ENCODE data around the gene CAMTA1.

Gene CAMTA1

GRCh38 chr1:7178336-7178735, 393.1 kb downstream of the CAMTA1 start:
- H3K4me3 ChIP-seq (ENCODE audit: low read depth, low read length) = no peak overlapping the region
- no peak for TF ChIP-seq CTCF (conservative IDR thresholded peaks at IDR 0.05; ENCODE audit: low read depth, low read length)
- DNase-seq (ENCODE audit: low read depth) = no peak

- TF ChIP-seq CTCF (conservative IDR thresholded peaks at IDR 0.05; ENCODE audit: low read depth, low read length) = no peak
- H3K4me3 ChIP-seq (ENCODE audit: low read depth, low read length) = no peak overlapping the region
- no peak for DNase-seq (ENCODE audit: low read depth)
Observed at GRCh38 chr1:7178741-7179140, 393.5 kb downstream of the CAMTA1 start.

GRCh38 chr1:7185721-7186120, 400.5 kb downstream of the CAMTA1 start:
- no peak for DNase-seq (ENCODE audit: low read depth)
- no peak for TF ChIP-seq CTCF (conservative IDR thresholded peaks at IDR 0.05; ENCODE audit: low read depth, low read length)
- no peak overlapping the region for H3K4me3 ChIP-seq (ENCODE audit: low read depth, low read length)

- no peak for DNase-seq (ENCODE audit: low read depth)
Observed at GRCh38 chr1:7186382-7187111, 401.3 kb downstream of the CAMTA1 start.

GRCh38 chr1:7187112-7187493, 401.8 kb downstream of the CAMTA1 start:
- no peak for DNase-seq (ENCODE audit: low read depth)
- H3K4me3 ChIP-seq (ENCODE audit: low read depth, low read length) = no peak overlapping the region
- TF ChIP-seq CTCF (conservative IDR thresholded peaks at IDR 0.05; ENCODE audit: low read depth, low read length) = peak; percentile 0

More at GRCh38 chr1:7186382-7187111, 401.3 kb downstream of the CAMTA1 start:
- no peak overlapping the region for H3K4me3 ChIP-seq (ENCODE audit: low read depth, low read length)
- peak; percentile 1 for TF ChIP-seq CTCF (conservative IDR thresholded peaks at IDR 0.05; ENCODE audit: low read depth, low read length)

GRCh38 chr1:7190261-7190660, 405.0 kb downstream of the CAMTA1 start:
- TF ChIP-seq CTCF (conservative IDR thresholded peaks at IDR 0.05; ENCODE audit: low read depth, low read length) = no peak
- no peak overlapping the region for H3K4me3 ChIP-seq (ENCODE audit: low read depth, low read length)
- no peak for DNase-seq (ENCODE audit: low read depth)

- TF ChIP-seq CTCF (conservative IDR thresholded peaks at IDR 0.05; ENCODE audit: low read depth, low read length) = no peak
- no peak for DNase-seq (ENCODE audit: low read depth)
- no peak overlapping the region for H3K4me3 ChIP-seq (ENCODE audit: low read depth, low read length)
Observed at GRCh38 chr1:7192453-7192852, 407.2 kb downstream of the CAMTA1 start.

Data from choroid plexus epithelial cell (primary cell).